ENCODE measurements around the gene EMP3. TPM values are rescaled to one million over a fixed set of nuclear protein-coding genes. Genes with fewer than 3 reads are reported as not detected.

EMP3 gene
- total RNA-seq, 1 donor from 2014 or later, result 309 TPM

DNA sequence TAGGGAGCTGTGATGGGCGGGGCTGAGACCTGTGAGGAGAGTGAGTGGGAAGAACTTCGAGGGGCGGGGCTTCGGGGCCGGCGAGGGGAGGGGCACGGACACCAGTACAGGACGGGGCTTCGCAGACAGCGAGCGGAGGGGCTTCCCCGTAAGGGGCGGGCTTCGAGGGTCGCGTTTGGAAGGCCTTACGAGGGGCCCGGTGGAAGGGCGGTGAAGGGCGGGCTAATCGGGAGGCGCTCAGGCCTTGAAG is 4.1 kb upstream of the EMP3 start:
- Mint-ChIP-seq H3K4me1 (peaks cover 59% of the 10 kb centered on the region), H3K4me3 (peak overlapping the region; percentile 94), H3K27me3 (no peaks in the 10 kb centered on the region), H3K27ac (peak overlapping the region; percentile 99), H3K9me3 (no peaks in the 10 kb centered on the region), H3K36me3 (ENCODE audit: low read depth) (peaks cover 13% of the 10 kb centered on the region)
- no peak for TF ChIP-seq CTCF (IDR thresholded peaks at IDR 0.05)
- intact Hi-C loops (cut with micrococcal nuclease), result loop anchor here (1.0 to 5.0 kb wide), 8 partner anchors 12 to 393 kb away; partner anchors contain the start of genes CYTH2, DBP, GRWD1 and SYNGR4
- POLR2A ChIA-PET, result interaction anchor here (0.5 to 6.9 kb wide), 26 partner anchors 11 to 1596 kb away, joined by 3 to 308 read pairs (median 5); partner anchors contain the start of genes CARD8, GRWD1, KDELR1 and PLA2G4C
- CTCF ChIA-PET, result interaction anchor here (0.6 to 13.8 kb wide), 6 partner anchors 13 to 298 kb away, joined by 3 to 215 read pairs (median 3); partner anchors contain the start of genes KDELR1, RPL18, SPHK2 and SYNGR4
- ATAC-seq (ENCODE audit: low read depth) (peak; percentile 65), DNase-seq (peak; percentile 88)

DNA sequence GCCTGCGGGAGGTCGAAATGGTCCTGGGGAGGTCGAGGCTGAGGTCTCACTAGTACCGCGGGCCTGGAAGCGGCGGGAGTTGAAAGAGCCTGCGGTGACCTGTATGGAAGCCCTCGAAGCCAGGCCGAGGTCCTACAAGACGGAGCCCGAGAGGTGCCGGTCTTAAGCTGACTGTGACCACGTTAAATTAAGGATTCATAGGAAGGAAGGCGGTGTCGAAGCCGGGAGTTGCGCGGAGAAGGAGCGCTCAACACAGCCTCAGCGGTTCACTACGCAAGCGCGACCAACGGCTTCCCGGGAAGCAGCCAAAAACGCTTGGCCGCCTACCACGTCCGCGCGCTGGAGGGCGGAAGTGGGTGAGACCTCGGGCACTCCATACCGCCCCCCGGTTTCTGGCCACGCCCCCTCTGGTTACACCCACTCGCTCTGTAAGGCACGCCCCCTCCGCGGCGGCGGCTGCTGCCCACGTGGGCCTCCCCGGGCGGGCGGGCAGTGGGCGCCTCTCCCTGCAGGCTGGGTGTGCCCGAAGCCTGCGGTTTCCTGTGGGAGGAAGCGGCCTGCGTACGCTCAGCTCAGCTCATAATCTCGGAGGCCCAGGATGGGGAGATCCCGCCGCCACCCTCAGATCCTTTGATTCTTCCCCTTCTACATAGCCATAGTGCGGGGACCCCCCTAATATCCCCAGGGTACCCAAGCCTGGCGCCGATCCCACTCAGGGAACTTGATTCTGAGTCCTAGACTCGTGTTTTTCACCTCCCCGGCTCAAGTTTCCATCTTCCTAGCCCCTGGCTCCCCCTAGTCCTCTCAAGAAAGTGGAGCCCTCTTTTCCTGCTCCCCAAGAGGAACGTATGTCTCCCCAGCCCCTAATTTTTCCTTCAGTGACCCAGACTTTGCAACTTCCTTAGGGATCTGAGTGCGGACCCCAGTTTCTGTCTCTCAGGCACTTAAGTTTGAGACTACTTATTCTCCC is 3.4 kb upstream of the EMP3 start:
- Mint-ChIP-seq H3K36me3 (ENCODE audit: low read depth) (peaks cover 18% of the 10 kb centered on the region), H3K4me1 (peaks cover 63% of the 10 kb centered on the region)
- intact Hi-C loops (cut with micrococcal nuclease), result loop anchor here (1.0 to 5.0 kb wide), 8 partner anchors 11 to 392 kb away; partner anchors contain the start of genes CYTH2, DBP, GRWD1 and SYNGR4

GRCh38 chr19:48329167-48329891 is 4.0 kb downstream of the EMP3 start:
- intact Hi-C loops (cut with micrococcal nuclease), result no loop called here
- Mint-ChIP-seq H3K27ac (peak overlapping the region; percentile 90), H3K36me3 (ENCODE audit: low read depth) (peaks cover 69% of the 10 kb centered on the region), H3K9me3 (no peaks in the 10 kb centered on the region), H3K27me3 (no peaks in the 10 kb centered on the region), H3K4me1 (peaks cover 81% of the 10 kb centered on the region), H3K4me3 (peak overlapping the region; percentile 80)
- no peak for TF ChIP-seq CTCF (IDR thresholded peaks at IDR 0.05)
- ChIA-PET CTCF (interaction anchor here (0.7 to 1.0 kb wide), 2 partner anchors 10 to 61 kb away, joined by 3 to 5 read pairs; no protein-coding TSS in a partner anchor), POLR2A (interaction anchor here (0.5 to 7.7 kb wide), 7 partner anchors 8 to 554 kb away, joined by 3 to 308 read pairs (median 4); partner anchors contain the start of genes KDELR1 and PLA2G4C)
- no peak for DNase-seq
- no peak for ATAC-seq (ENCODE audit: low read depth)

More for the DNA sequence above, 3.4 kb upstream of the EMP3 start:
- Mint-ChIP-seq H3K4me3 (peak overlapping the region; percentile 94), H3K27ac (peak overlapping the region; percentile 99), H3K27me3 (no peaks in the 10 kb centered on the region), H3K9me3 (no peaks in the 10 kb centered on the region)
- CTCF ChIA-PET, result interaction anchor here (0.6 to 13.8 kb wide), 6 partner anchors 12 to 297 kb away, joined by 3 to 215 read pairs (median 3); partner anchors contain the start of genes KDELR1, RPL18, SPHK2 and SYNGR4
- TF ChIP-seq CTCF (IDR thresholded peaks at IDR 0.05), result no peak
- POLR2A ChIA-PET, result interaction anchor here (0.6 to 6.9 kb wide), 21 partner anchors 10 to 1396 kb away, joined by 3 to 308 read pairs (median 5); partner anchors contain the start of genes CARD8, DKKL1, GRWD1 and KDELR1
- ATAC-seq (ENCODE audit: low read depth) (peak; percentile 66), DNase-seq (peak; percentile 99)

DNA sequence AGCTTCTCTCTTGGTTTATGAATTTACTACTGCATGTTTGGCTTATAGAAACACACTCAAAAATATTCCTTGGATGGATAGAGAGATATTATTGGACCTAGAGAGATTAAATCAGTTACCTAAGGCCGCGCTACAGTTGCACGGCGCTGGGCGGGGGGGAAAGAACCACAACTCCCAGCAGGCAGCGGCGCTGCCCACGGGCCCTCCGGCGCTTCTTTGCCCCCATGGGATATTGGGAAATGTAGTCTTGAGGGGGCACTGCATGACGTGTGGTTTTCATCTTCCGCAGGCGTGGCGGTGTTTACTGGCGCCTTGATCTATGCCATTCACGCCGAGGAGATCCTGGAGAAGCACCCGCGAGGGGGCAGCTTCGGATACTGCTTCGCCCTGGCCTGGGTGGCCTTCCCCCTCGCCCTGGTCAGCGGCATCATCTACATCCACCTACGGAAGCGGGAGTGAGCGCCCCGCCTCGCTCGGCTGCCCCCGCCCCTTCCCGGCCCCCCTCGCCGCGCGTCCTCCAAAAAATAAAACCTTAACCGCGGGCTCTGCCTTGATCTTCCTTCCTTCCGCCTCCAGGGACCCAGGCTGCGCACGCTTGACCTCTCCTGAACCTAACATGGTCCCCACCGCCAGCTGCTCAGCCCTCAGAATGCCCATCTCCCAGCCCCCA is 4.8 kb downstream of the EMP3 start:
- Mint-ChIP-seq H3K36me3 (ENCODE audit: low read depth) (peaks cover 67% of the 10 kb centered on the region), H3K27ac (peak overlapping the region; percentile 90), H3K4me1 (peaks cover 81% of the 10 kb centered on the region), H3K27me3 (no peaks in the 10 kb centered on the region), H3K4me3 (peak overlapping the region; percentile 80), H3K9me3 (no peaks in the 10 kb centered on the region)
- peak; percentile 61 for DNase-seq
- intact Hi-C loops (cut with micrococcal nuclease), result loop anchor here (5.0 kb wide), 2 partner anchors 62 to 257 kb away; partner anchors contain the start of genes GRIN2D and KDELR1
- ChIA-PET POLR2A (interaction anchor here (0.5 to 7.7 kb wide), 11 partner anchors 9 to 1999 kb away, joined by 3 to 308 read pairs (median 3); partner anchors contain the start of genes KCNC3, KDELR1, PLA2G4C and SYNGR4), CTCF (interaction anchor here (1.0 kb wide), 1 partner anchor 62 kb away, joined by 5 read pairs; no protein-coding TSS in a partner anchor)
- no peak for TF ChIP-seq CTCF (IDR thresholded peaks at IDR 0.05)
- peak; percentile 25 for ATAC-seq (ENCODE audit: low read depth)
